RWPE1 (cell line): ENCODE measurements around the gene C1QB.

Source experiments
- CTCF ChIA-PET: fragments of 350-600 bp; sonication (Branson Sonifier 250); formaldehyde crosslinking; extraction: SDS; loops from one replicate; lab custom pipeline; 2021; lab: Yijun Ruan, JAX
- POLR2A ChIA-PET: fragments of 400-600 bp; formaldehyde crosslinking; extraction: SDS; loops from one replicate; lab custom pipeline; 2020; ENCODE audit warnings: antibody characterized with exemption; ENCODE audit not compliant: low non-redundant PET; lab: Yijun Ruan, JAX
- DNase-seq: peaks from one replicate; pipeline ENCODE4 v3.0.0; 2012; ENCODE audit warnings: low spot score
- H3K27ac ChIP-seq: fragments of 450-650 bp; 2 replicates; pipeline ENCODE4 v1.5.1; 2017
- CTCF ChIP-seq: fragments of 450-650 bp; conservative IDR thresholded peaks from 2 replicates; pipeline ENCODE4 v1.5.1; 2017; ENCODE audit warnings: low read depth, mild to moderate bottlenecking

C1QB gene

GRCh38 chr1:22652881-22653316 lies at the start of gene C1QB:
TSS of gene C1QB (plus strand) at chr1:22653236. CDS start at chr1:22659463, 6,227 bp downstream.
- no peak within 1 kb of the TSS for H3K27ac ChIP-seq
- POLR2A ChIA-PET, result no interaction called here
- CTCF ChIA-PET, result interaction anchor here (0.7 kb wide), 1 partner anchor 17 kb away, joined by 6 read pairs; the partner anchor contains the start of gene C1QA
- no peak for DNase-seq
- TF ChIP-seq CTCF, result no peak

GRCh38 chr1:22606161-22606560 lies 46.9 kb upstream of the C1QB start:
- ChIA-PET CTCF (interaction anchor here (0.6 kb wide), 1 partner anchor 60 kb away, joined by 3 read pairs; no protein-coding TSS in a partner anchor), POLR2A (no interaction called here)
- no peak for TF ChIP-seq CTCF
- no peak overlapping the region for H3K27ac ChIP-seq
- no peak for DNase-seq

- POLR2A ChIA-PET, result no interaction called here
- CTCF ChIA-PET, result interaction anchor here (0.5 kb wide), 1 partner anchor 150 kb away, joined by 5 read pairs; no protein-coding TSS in a partner anchor
- no peak for TF ChIP-seq CTCF
- no peak for DNase-seq
- no peak overlapping the region for H3K27ac ChIP-seq
Measured at GRCh38 chr1:22607154-22607553, 45.9 kb upstream of the C1QB start.

GRCh38 chr1:22608361-22608760 lies 44.7 kb upstream of the C1QB start:
- no peak for DNase-seq
- CTCF ChIA-PET, result no interaction called here
- POLR2A ChIA-PET, result no interaction called here
- TF ChIP-seq CTCF, result no peak
- H3K27ac ChIP-seq, result no peak overlapping the region

GRCh38 chr1:22609291-22609690 lies 43.7 kb upstream of the C1QB start:
- CTCF ChIA-PET, result no interaction called here
- DNase-seq, result no peak
- no peak for TF ChIP-seq CTCF
- POLR2A ChIA-PET, result no interaction called here
- H3K27ac ChIP-seq, result no peak overlapping the region

- TF ChIP-seq CTCF, result no peak
- ChIA-PET POLR2A (no interaction called here), CTCF (no interaction called here)
- DNase-seq, result peak; percentile 48
- no peak overlapping the region for H3K27ac ChIP-seq
Measured at GRCh38 chr1:22611530-22611947, 41.5 kb upstream of the C1QB start.
